Ectodermal cell (in vitro differentiated cells): ENCODE results near the gene DDC.
"Not testable (repeated sequence)": the region's sequence is repeated elsewhere in the genome, so short reads cannot be mapped to it uniquely, and the experiment has no call there.

Experiments
- H3K27ac ChIP-seq: 2 replicates; pipeline ENCODE4 v1.7.0; 2013; ENCODE audit warnings: mild to moderate bottlenecking, low read depth, low read length; ENCODE audit not compliant: insufficient read depth, poor library complexity, severe bottlenecking
- H3K27me3 ChIP-seq: 2 replicates; pipeline ENCODE4 v1.7.0; 2013; ENCODE audit warnings: mild to moderate bottlenecking, low read length; ENCODE audit not compliant: insufficient read depth, control insufficient read depth, poor library complexity, severe bottlenecking
- H3K36me3 ChIP-seq: one replicate; pipeline ENCODE4 v1.7.0; 2013; ENCODE audit warnings: low read length; ENCODE audit not compliant: control insufficient read depth, insufficient read depth
- H3K4me1 ChIP-seq: one replicate; pipeline ENCODE4 v1.7.0; 2013; ENCODE audit warnings: low read length; ENCODE audit not compliant: control insufficient read depth, insufficient read depth
- H3K4me3 ChIP-seq: 2 replicates; pipeline ENCODE4 v1.7.0; 2013; ENCODE audit warnings: low read depth, low read length, control low read depth; ENCODE audit not compliant: insufficient read depth
- H3K9me3 ChIP-seq: 2 replicates; pipeline ENCODE4 v1.7.0; 2013; ENCODE audit warnings: mild to moderate bottlenecking, low read length, moderate library complexity; ENCODE audit not compliant: control insufficient read depth
- WGBS, 2 experiments: methylation state at CpG; one replicate each; pipeline ENCODE4 v1.1.7; 2013; ENCODE audit warnings: missing lambda C conversion rate in 2 of 2; 5-methylcytosine and 5-hydroxymethylcytosine counted together

Gene DDC

GRCh38 chr7:50529093-50529862, 35.9 kb downstream of the DDC start:
- no peak overlapping the region for H3K27ac ChIP-seq
- WGBS, 2 experiments = 89% methylated on average over 15 of the region's 15 CpGs

GRCh38 chr7:50528266-50529092, 36.7 kb downstream of the DDC start:
- WGBS, 2 experiments = 80 to 81% methylated on average over 11 of the region's 11 CpGs
- Histone ChIP-seq H3K36me3 (no peaks in the 10 kb centered on the region), H3K27me3 (no peaks in the 10 kb centered on the region), H3K9me3 (no peaks in the 10 kb centered on the region), H3K4me1 (peaks cover 7% of the 10 kb centered on the region), H3K4me3 (no peak overlapping the region), H3K27ac (no peak overlapping the region)

More at GRCh38 chr7:50529093-50529862, 35.9 kb downstream of the DDC start:
- H3K4me1 ChIP-seq = peaks cover 7% of the 10 kb centered on the region
- no peaks in the 10 kb centered on the region for H3K9me3 ChIP-seq
- no peaks in the 10 kb centered on the region for H3K36me3 ChIP-seq
- H3K27me3 ChIP-seq = no peaks in the 10 kb centered on the region
- no peak overlapping the region for H3K4me3 ChIP-seq

GRCh38 chr7:50519350-50519749, 45.9 kb downstream of the DDC start:
- not testable (repeated sequence) for H3K4me1 ChIP-seq, H3K4me3 ChIP-seq, H3K27me3 ChIP-seq, H3K27ac ChIP-seq, H3K36me3 ChIP-seq, H3K9me3 ChIP-seq
- WGBS, 2 experiments = 79 to 85% methylated on average over 3 of the region's 3 CpGs

GRCh38 chr7:50513166-50513871, 51.9 kb downstream of the DDC start:
- WGBS, 2 experiments = 87 to 89% methylated on average over 14 of the region's 14 CpGs
- Histone ChIP-seq H3K36me3 (no peaks in the 10 kb centered on the region), H3K9me3 (no peaks in the 10 kb centered on the region), H3K27ac (no peak overlapping the region), H3K4me3 (no peak overlapping the region), H3K27me3 (no peaks in the 10 kb centered on the region), H3K4me1 (no peaks in the 10 kb centered on the region)

GRCh38 chr7:50512384-50512783, 52.8 kb downstream of the DDC start:
- H3K27me3 ChIP-seq = no peaks in the 10 kb centered on the region
- H3K27ac ChIP-seq = no peak overlapping the region
- H3K4me3 ChIP-seq = no peak overlapping the region
- no peaks in the 10 kb centered on the region for H3K4me1 ChIP-seq
- no peaks in the 10 kb centered on the region for H3K36me3 ChIP-seq
- H3K9me3 ChIP-seq = no peaks in the 10 kb centered on the region

- Histone ChIP-seq H3K4me3 (no peak overlapping the region), H3K9me3 (no peaks in the 10 kb centered on the region), H3K36me3 (no peaks in the 10 kb centered on the region), H3K27me3 (no peaks in the 10 kb centered on the region), H3K27ac (no peak overlapping the region), H3K4me1 (no peaks in the 10 kb centered on the region)
- WGBS, 2 experiments = 91 to 95% methylated on average over 1 to 2 of the region's 2 CpGs
These were observed 55.7 kb downstream of the DDC start for GRCh38 chr7:50509459-50509858.

GRCh38 chr7:50508471-50508943, 56.7 kb downstream of the DDC start:
- no peaks in the 10 kb centered on the region for H3K27me3 ChIP-seq
- H3K4me3 ChIP-seq = no peak overlapping the region
- 95% methylated on average over 5 of the region's 5 CpGs for WGBS, 2 experiments
- H3K36me3 ChIP-seq = no peaks in the 10 kb centered on the region
- H3K4me1 ChIP-seq = no peaks in the 10 kb centered on the region
- H3K9me3 ChIP-seq = no peaks in the 10 kb centered on the region
- H3K27ac ChIP-seq = no peak overlapping the region

- Histone ChIP-seq H3K4me1 (no peaks in the 10 kb centered on the region), H3K36me3 (no peaks in the 10 kb centered on the region), H3K27ac (no peak overlapping the region), H3K27me3 (no peaks in the 10 kb centered on the region), H3K4me3 (no peak overlapping the region), H3K9me3 (no peaks in the 10 kb centered on the region)
- WGBS, 2 experiments = 90 to 95% methylated on average over 7 of the region's 7 CpGs
These were observed 57.2 kb downstream of the DDC start for GRCh38 chr7:50507898-50508470.

- no peaks in the 10 kb centered on the region for H3K4me1 ChIP-seq
- H3K9me3 ChIP-seq = no peaks in the 10 kb centered on the region
- H3K36me3 ChIP-seq = no peaks in the 10 kb centered on the region
- H3K27me3 ChIP-seq = no peaks in the 10 kb centered on the region
- H3K27ac ChIP-seq = no peak overlapping the region
- no peak overlapping the region for H3K4me3 ChIP-seq
- WGBS, 2 experiments = 91 to 92% methylated on average over 10 of the region's 10 CpGs
These were observed 59.5 kb downstream of the DDC start for GRCh38 chr7:50505553-50506210.
